Endothelial cell of umbilical vein (primary cell): Measurements from ENCODE around the gene F8. TPM values are rescaled to one million over a fixed set of nuclear protein-coding genes. Genes with fewer than 3 reads are reported as not detected.
A peak's percentile ranks its signal among the peaks of the same experiment; 100 is the strongest.

Experiments used
- BruUV-seq: library from RNA; stranded (reverse); fragments of 400-500 nt; replicated peaks from 2 replicates; lab custom pipeline; 2021; lab: Mats Ljungman, UMichigan
- CTCF ChIA-PET: fragments of 300-600, 350-600 bp; sonication (Branson Sonifier 250); formaldehyde crosslinking; loops from one replicate; lab custom pipeline; 2021; ENCODE audit warnings: antibody characterized with exemption, inconsistent platforms; lab: Charles Lee
- POLR2A ChIA-PET: fragments of 300-600, 350-600 bp; sonication (Branson Sonifier 250); formaldehyde crosslinking; loops from one replicate; lab custom pipeline; 2021; ENCODE audit warnings: antibody characterized with exemption, inconsistent platforms; lab: Charles Lee
- DNase-seq: peaks from one replicate; pipeline ENCODE4 v3.0.0-alpha.2; 2011; ENCODE audit warnings: low read depth, low spot score
- FAIRE-seq: peaks from 2 replicates; lab custom pipeline; 2011; peaks lifted over from hg19 to GRCh38; lab: Jason Lieb, UNC
- H2AFZ ChIP-seq: 2 replicates; pipeline ENCODE4 v1.6.0; 2012; ENCODE audit warnings: low read depth, low read length, control low read depth, inconsistent platforms
- H3K27ac ChIP-seq: 2 replicates; pipeline ENCODE4 v1.5.1; 2011; ENCODE audit warnings: low read depth, mild to moderate bottlenecking, control low read depth, low read length, moderate library complexity; ENCODE audit not compliant: insufficient read depth
- H3K27me3 ChIP-seq, 2 experiments: 2 replicates each; pipeline versions ENCODE4 v1.6.0 to v1.6.1; 2011; ENCODE audit warnings: low read length in 2 of 2, mixed read lengths in 1 of 2; ENCODE audit not compliant: control insufficient read depth in 2 of 2, insufficient read depth in 2 of 2
- H3K36me3 ChIP-seq, 2 experiments: 2 replicates in 1 of 2; 3 replicates in 1 of 2; pipeline ENCODE4 v1.5.1; 2011; ENCODE audit warnings: low read length in 2 of 2, mild to moderate bottlenecking in 1 of 2, moderate library complexity in 1 of 2; ENCODE audit not compliant: control insufficient read depth in 2 of 2, insufficient read depth in 2 of 2; ENCODE audit errors: extremely low read depth in 1 of 2
- H3K4me1 ChIP-seq: 3 replicates; pipeline ENCODE4 v1.5.1; 2011; ENCODE audit warnings: mild to moderate bottlenecking, low read length; ENCODE audit not compliant: control insufficient read depth, insufficient read depth; ENCODE audit errors: extremely low read depth
- H3K4me2 ChIP-seq: 2 replicates; pipeline ENCODE4 v1.6.1; 2011; ENCODE audit warnings: low read length, control low read depth, mixed read lengths; ENCODE audit not compliant: insufficient read depth
- H3K4me3 ChIP-seq, 3 experiments: fragments of 200-600 bp in 1 of 3; sonication (generic), shearing (Covaris generic) in 1 of 3; replicated peaks in 1 of 3; 2 replicates each; pipeline ENCODE4 v1.5.1; 2011 to 2016; ENCODE audit warnings: control low read depth in 3 of 3, low read length in 3 of 3, mild to moderate bottlenecking in 2 of 3, inconsistent platforms in 1 of 3, low read depth in 1 of 3, moderate library complexity in 1 of 3; ENCODE audit not compliant: insufficient read depth in 1 of 3
- H3K79me2 ChIP-seq: 2 replicates; pipeline ENCODE4 v1.6.0; 2012; ENCODE audit warnings: low read length, inconsistent platforms; ENCODE audit not compliant: control insufficient read depth, insufficient read depth
- H3K9ac ChIP-seq: replicated peaks from 2 replicates; pipeline ENCODE3; 2011; ENCODE audit warnings: low read length, control low read depth; ENCODE audit not compliant: insufficient read depth; ENCODE audit errors: extremely low read depth
- H3K9me1 ChIP-seq: replicated peaks from 3 replicates; pipeline ENCODE4 v1.6.0; 2011; ENCODE audit warnings: mild to moderate bottlenecking, low read length; ENCODE audit not compliant: control insufficient read depth, insufficient read depth; ENCODE audit errors: extremely low read depth
- H3K9me3 ChIP-seq: replicated peaks from 2 replicates; pipeline ENCODE4 v1.5.1; 2012; ENCODE audit warnings: low read length, inconsistent platforms; ENCODE audit not compliant: control insufficient read depth, insufficient read depth
- H4K20me1 ChIP-seq: replicated peaks from 2 replicates; pipeline ENCODE3; 2011; ENCODE audit warnings: mild to moderate bottlenecking, low read length; ENCODE audit not compliant: control insufficient read depth, insufficient read depth; ENCODE audit errors: extremely low read depth
- CTCF ChIP-seq, 2 donors: IDR thresholded peaks; 1 replicate in 1 of 2; 2 replicates in 1 of 2; pipeline ENCODE4 v1.5.1; 2011; ENCODE audit warnings: low read length in 2 of 2, mild to moderate bottlenecking in 2 of 2, moderate library complexity in 2 of 2, control low read depth in 1 of 2, inconsistent platforms in 1 of 2, low read depth in 1 of 2; ENCODE audit not compliant: insufficient read depth in 1 of 2; ENCODE audit errors: extremely low read depth in 1 of 2
- EZH2 ChIP-seq: IDR thresholded peaks from 2 replicates; pipeline ENCODE4 v1.6.1; 2012; ENCODE audit warnings: borderline replicate concordance, low read depth, mild to moderate bottlenecking, moderate library complexity, low read length, inconsistent platforms; ENCODE audit not compliant: severe bottlenecking
- FOS ChIP-seq: IDR thresholded peaks from 2 replicates; pipeline ENCODE4 v1.6.1; 2011; ENCODE audit warnings: mild to moderate bottlenecking, low read length, moderate library complexity, borderline replicate concordance; ENCODE audit not compliant: insufficient read depth
- GATA2 ChIP-seq: IDR thresholded peaks from 2 replicates; pipeline ENCODE4 v1.7.0; 2011; ENCODE audit warnings: low read depth, mild to moderate bottlenecking, moderate library complexity, mixed read lengths, low read length; ENCODE audit not compliant: insufficient read length, insufficient read depth
- JUN ChIP-seq: IDR thresholded peaks from 2 replicates; pipeline ENCODE4 v1.6.1; 2011; ENCODE audit warnings: borderline replicate concordance, low read depth; ENCODE audit not compliant: insufficient read length, insufficient read depth
- MAX ChIP-seq: IDR thresholded peaks from 2 replicates; pipeline ENCODE4 v1.6.1; 2011; ENCODE audit not compliant: insufficient read depth, insufficient read length
- MYC ChIP-seq: IDR thresholded peaks from one replicate; pipeline ENCODE4 v1.6.1; 2011; ENCODE audit warnings: mild to moderate bottlenecking, low read depth, low read length
- POLR2A ChIP-seq: IDR thresholded peaks from 2 replicates; pipeline ENCODE4 v1.6.1; 2012; ENCODE audit warnings: low read depth, mild to moderate bottlenecking, control low read depth, low read length
- POLR2AphosphoS5 ChIP-seq: IDR thresholded peaks from 2 replicates; pipeline ENCODE4 v1.6.1; 2012; ENCODE audit warnings: low read depth, mild to moderate bottlenecking, control low read depth, low read length, moderate library complexity; ENCODE audit not compliant: insufficient read depth
- dilution Hi-C: fragments of 300-500 bp; cut with MboI; formaldehyde crosslinking; loops from one replicate; pipeline ENCODE4 v1.15.0; 2019; ENCODE audit warnings: low sequenced_read_pairs; ENCODE audit not compliant: extremely low pct_ligation_motif_present
- intact Hi-C: fragments of 100-400 bp; cut with micrococcal nuclease; formaldehyde crosslinking; loops from one replicate; pipeline ENCODE4 v1.10.0; 2022
- polyA plus RNA-seq, 4 experiments: library from polyadenylated mRNA; depleted of rRNA in 3 of 4; stranded (reverse) in 3 of 4; unstranded in 1 of 4; fragments of >200 nt; gene quantifications; 2 replicates each; pipeline versions ENCODE4 v1.2.1 to v1.2.3, GENCODE V29; 2011 to 2012; ENCODE audit warnings: missing spikeins in 1 of 4
- total RNA-seq: library from RNA; stranded (reverse); gene quantifications from 2 replicates; pipeline ENCODE4 v1.2.3, GENCODE V29; 2021

The F8 gene
- total and polyA plus RNA-seq, 2 donors (not counting 3 experiments of a cell fraction or from before 2014, with no cell fraction given): 0.62 to 1.1 TPM

GRCh38 chrX:155071694-155072280, 49.3 kb upstream of the F8 start:
- FAIRE-seq: no peak
- TSS peak; percentile 32 for BruUV-seq

More at GRCh38 chrX:155071694-155072280, 49.3 kb upstream of the F8 start:
- DNase-seq: no peak
- H3K4me3 ChIP-seq: peak overlapping the region; percentile 52 to 87 (median 73)
- H3K9me3 ChIP-seq: no peaks in the 10 kb centered on the region
- TF ChIP-seq EZH2: no peak
- no peak for TF ChIP-seq MYC
- TF ChIP-seq GATA2: no peak
- no peak for TF ChIP-seq POLR2AphosphoS5
- TF ChIP-seq JUN: no peak
- TF ChIP-seq CTCF (IDR thresholded peaks at IDR 0.05; ENCODE audit: extremely low read depth in 1 of 2, insufficient read depth in 1 of 2, low read depth in 1 of 2, low read length in 2 of 2): no peak
- TF ChIP-seq FOS: no peak
- no peak for TF ChIP-seq MAX
- no peak for TF ChIP-seq POLR2A
- peaks cover 20% of the 10 kb centered on the region for H3K4me1 ChIP-seq
- CTCF ChIA-PET: interaction anchor here (1.1 kb wide), 1 partner anchor 23 kb away, joined by 3 read pairs; no protein-coding TSS in a partner anchor
- peak overlapping the region; percentile 94 for H3K4me2 ChIP-seq
- no peaks in the 10 kb centered on the region for H3K9me1 ChIP-seq
- H3K27ac ChIP-seq: peak overlapping the region; percentile 43
- POLR2A ChIA-PET: no interaction called here
- H3K9ac ChIP-seq: peak overlapping the region; percentile 63
- no peaks in the 10 kb centered on the region for H3K27me3 ChIP-seq
- intact Hi-C loops (loop anchor here (1.0 kb wide), 3 partner anchors 14 to 45 kb away; partner anchors contain the start of gene FUNDC2), dilution Hi-C loops (no loop called here)
- peaks cover 45% of the 10 kb centered on the region for H3K79me2 ChIP-seq
- H3K36me3 ChIP-seq: no peaks in the 10 kb centered on the region
- peak overlapping the region; percentile 92 for H2AFZ ChIP-seq
- no peaks in the 10 kb centered on the region for H4K20me1 ChIP-seq
